Mucosa of descending colon (tissue), 3 donors: ENCODE data around the gene PBX3. TPM values are rescaled to one million over a fixed set of nuclear protein-coding genes. Genes with fewer than 3 reads are reported as not detected.
A peak's percentile ranks its signal among the peaks of the same experiment; 100 is the strongest.

Experiments
- ATAC-seq: fragments of 200-7000 bp; cut with Tn5 transposase; one replicate; pipeline ENCODE4 v1.9.1; 2020; ENCODE audit warnings: mild to moderate bottlenecking, moderate library complexity
- DNase-seq, 3 donors: peaks; one replicate each; pipeline ENCODE4 v3.0.0-alpha.2; 2020
- H3K36me3 ChIP-seq: fragments of 200-600 bp; one replicate; pipeline ENCODE4 v1.8.0; 2021; ENCODE audit warnings: low read depth, mild to moderate bottlenecking
- H3K4me1 ChIP-seq: fragments of 200-600 bp; one replicate; pipeline ENCODE4 v1.8.0; 2021; ENCODE audit warnings: low read depth, mild to moderate bottlenecking
- H3K4me3 ChIP-seq: fragments of 200-600 bp; one replicate; pipeline ENCODE4 v1.8.0; 2021; ENCODE audit warnings: mild to moderate bottlenecking
- H3K9me3 ChIP-seq: fragments of 200-600 bp; one replicate; pipeline ENCODE4 v1.8.0; 2021; ENCODE audit warnings: mild to moderate bottlenecking
- intact Hi-C, 2 donors: fragments of 100-400 bp; cut with DNase I in 1 of 2; cut with micrococcal nuclease in 1 of 2; formaldehyde crosslinking; loops; one replicate each; pipeline versions ENCODE4 v1.11.0 to v1.11.1; 2022; cut with DNase I, micrococcal nuclease
- total RNA-seq, 3 donors: library from RNA; stranded (reverse); fragmentation: NEBNext Ultra II Directional in 2 of 3; extraction: Animal tissue kit (Norgen Biotek cat#: 25700) in 2 of 3; gene quantifications; one replicate each; pipeline versions ENCODE4 v1.2.1 to v1.2.4, GENCODE V29; 2021 to 2023
- TF ChIP-seq, protein P1 (sequence below): fragments of 200-600 bp; IDR thresholded peaks from one replicate; pipeline ENCODE4 v1.8.0; 2022; ENCODE audit warnings: antibody characterized with exemption, mild to moderate bottlenecking
- donor health status: DM: no; HTN: no; CAD: no; lungs with moderate emphysema.
- donor health status: DM: no; HTN: no; CAD: no.
- donor health status: DM: no; HTN: yes; CAD: no.

PBX3 gene
- total RNA-seq, 3 donors from 2014 or later: 11.7 to 71.7 (median 17.4) TPM

DNA sequence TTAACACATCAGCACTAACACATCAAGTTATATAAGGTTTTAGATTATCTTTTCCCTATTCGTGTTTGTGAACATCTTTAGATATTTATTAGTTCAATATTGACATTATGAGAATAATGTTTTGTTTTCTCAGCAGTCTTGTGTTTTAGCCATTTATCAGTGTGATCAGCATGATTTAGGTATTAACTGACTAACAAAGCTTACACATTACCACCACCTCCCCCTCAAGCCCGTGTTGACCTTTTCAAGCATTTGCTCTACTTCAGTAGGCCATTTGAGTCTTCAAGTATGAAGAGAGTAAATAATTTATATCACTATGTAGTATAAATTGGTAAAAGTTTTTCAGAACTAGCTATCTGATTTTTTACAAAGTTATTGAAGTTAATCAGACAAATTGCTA, 6.9 kb downstream of the PBX3 start:
- TF ChIP-seq, protein P1, sequence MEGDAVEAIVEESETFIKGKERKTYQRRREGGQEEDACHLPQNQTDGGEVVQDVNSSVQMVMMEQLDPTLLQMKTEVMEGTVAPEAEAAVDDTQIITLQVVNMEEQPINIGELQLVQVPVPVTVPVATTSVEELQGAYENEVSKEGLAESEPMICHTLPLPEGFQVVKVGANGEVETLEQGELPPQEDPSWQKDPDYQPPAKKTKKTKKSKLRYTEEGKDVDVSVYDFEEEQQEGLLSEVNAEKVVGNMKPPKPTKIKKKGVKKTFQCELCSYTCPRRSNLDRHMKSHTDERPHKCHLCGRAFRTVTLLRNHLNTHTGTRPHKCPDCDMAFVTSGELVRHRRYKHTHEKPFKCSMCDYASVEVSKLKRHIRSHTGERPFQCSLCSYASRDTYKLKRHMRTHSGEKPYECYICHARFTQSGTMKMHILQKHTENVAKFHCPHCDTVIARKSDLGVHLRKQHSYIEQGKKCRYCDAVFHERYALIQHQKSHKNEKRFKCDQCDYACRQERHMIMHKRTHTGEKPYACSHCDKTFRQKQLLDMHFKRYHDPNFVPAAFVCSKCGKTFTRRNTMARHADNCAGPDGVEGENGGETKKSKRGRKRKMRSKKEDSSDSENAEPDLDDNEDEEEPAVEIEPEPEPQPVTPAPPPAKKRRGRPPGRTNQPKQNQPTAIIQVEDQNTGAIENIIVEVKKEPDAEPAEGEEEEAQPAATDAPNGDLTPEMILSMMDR: no peak
- no peaks in the 10 kb centered on the region for H3K36me3 ChIP-seq
- no peaks in the 10 kb centered on the region for H3K9me3 ChIP-seq
- ATAC-seq (no peak), DNase-seq (no peak)
- H3K4me1 ChIP-seq: no peaks in the 10 kb centered on the region
- no peak overlapping the region for H3K4me3 ChIP-seq
- intact Hi-C loops: no loop called here

DNA sequence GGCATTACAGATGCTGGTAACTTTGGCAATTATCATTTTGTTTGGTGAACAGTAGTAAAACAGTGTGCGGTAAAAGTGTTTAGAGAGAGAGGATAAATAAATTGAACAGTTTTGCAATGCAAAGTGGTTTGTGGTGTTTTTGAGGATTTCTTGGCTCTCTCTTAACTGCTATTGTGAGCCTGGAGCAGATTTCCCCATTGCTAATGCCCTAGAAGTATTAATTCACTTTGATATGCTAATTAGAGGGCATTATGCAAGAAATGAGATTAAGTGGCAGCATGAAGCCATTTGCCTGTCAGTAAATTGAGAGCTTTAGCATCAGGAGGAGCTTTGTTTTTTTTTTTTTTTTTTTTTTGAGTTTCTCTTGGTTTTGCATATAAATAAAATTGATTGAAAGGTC, 8.2 kb downstream of the PBX3 start:
- Histone ChIP-seq H3K36me3 (no peaks in the 10 kb centered on the region), H3K4me1 (no peaks in the 10 kb centered on the region), H3K4me3 (no peak overlapping the region), H3K9me3 (no peaks in the 10 kb centered on the region)
- DNase-seq: no peak
- intact Hi-C loops: no loop called here
- TF ChIP-seq, protein P1: no peak
- no peak for ATAC-seq

DNA sequence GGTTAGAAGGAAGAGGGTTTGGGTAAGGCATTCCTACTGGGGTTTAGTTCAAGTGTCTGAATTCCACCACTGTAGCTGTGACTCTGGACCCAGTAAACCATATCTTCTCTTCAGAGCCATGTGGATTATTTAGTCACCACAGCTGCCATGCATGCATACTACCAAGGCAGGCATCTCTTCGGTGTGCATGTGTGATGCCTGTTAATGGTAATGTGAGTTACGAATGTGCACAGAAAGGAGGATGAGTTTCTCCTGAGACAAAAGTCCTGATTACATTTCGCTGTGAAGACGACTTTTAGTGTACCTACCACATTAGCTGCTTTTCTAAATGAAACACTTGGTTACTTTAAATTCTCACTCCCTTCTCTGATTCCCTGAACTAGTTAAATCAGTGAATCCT, 9.3 kb downstream of the PBX3 start:
- TF ChIP-seq, protein P1: no peak
- H3K36me3 ChIP-seq: no peaks in the 10 kb centered on the region
- no peak for ATAC-seq
- H3K4me3 ChIP-seq: no peak overlapping the region
- intact Hi-C loops: no loop called here
- H3K9me3 ChIP-seq: no peaks in the 10 kb centered on the region
- no peak for DNase-seq
- H3K4me1 ChIP-seq: no peaks in the 10 kb centered on the region

DNA sequence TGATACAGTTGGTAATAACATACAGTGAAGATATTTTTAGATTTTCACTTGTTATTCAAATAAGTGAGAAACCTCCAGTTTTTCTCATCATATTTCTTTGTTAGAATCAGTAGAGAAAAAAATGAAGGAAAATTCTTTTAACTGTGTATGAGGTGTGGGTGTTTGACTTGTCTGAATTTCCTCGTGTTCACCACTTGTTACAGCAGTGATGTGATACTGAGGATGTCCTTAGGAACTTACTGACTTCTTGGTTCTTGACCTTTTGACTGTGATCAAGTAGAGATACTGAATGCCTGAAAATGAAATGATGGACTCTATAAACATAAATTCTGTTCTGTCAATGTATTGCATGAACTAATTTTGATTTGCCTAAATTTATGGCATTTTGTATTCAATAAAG, 10.7 kb downstream of the PBX3 start:
- no peak for ATAC-seq
- Histone ChIP-seq H3K4me3 (no peak overlapping the region), H3K4me1 (no peaks in the 10 kb centered on the region), H3K9me3 (no peaks in the 10 kb centered on the region), H3K36me3 (no peaks in the 10 kb centered on the region)
- TF ChIP-seq, protein P1: no peak
- DNase-seq: no peak
- intact Hi-C loops: no loop called here

DNA sequence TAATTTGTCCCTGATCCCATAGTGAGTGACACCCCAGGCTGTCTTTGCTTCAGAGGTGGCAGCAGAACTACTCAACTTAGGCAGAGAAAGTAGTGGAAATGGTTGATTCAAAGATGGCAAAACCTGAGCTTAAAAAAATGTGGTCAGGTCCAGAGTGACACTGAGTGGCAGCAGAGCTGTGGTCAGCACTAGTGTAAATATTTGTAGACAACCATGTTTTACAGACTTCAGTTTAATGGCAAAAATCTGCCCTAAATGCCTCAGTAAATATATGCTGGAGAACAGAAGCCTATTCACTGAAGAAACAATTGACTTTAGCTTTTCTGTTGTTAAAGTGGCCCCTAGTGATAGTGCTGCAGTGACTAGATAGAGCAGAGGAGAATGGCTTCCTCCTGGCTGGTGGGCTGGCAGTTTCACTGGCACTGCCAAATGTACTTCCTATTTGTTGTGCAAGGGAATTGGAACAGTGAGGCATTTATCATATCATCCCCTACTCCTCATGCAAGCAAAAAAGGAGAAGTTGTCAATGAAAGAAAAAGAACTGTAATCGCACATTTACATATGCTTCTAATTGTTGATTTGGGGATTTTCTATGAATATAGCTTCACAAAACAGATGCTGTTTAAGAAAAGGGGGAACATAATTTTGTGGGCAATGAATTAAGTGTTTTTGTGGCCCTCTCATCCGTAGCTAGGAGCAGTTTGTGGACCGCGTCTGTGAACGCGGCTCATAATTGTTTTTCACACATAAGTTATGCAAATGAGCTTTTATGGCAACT, 12.0 kb downstream of the PBX3 start:
- DNase-seq: no peak
- Histone ChIP-seq H3K9me3 (no peaks in the 10 kb centered on the region), H3K4me3 (no peak overlapping the region), H3K4me1 (no peaks in the 10 kb centered on the region), H3K36me3 (no peaks in the 10 kb centered on the region)
- intact Hi-C loops: no loop called here
- TF ChIP-seq, protein P1: no peak
- ATAC-seq: peak; percentile 47
